HG03457 (cell line): Measurements from ENCODE around the gene ITGA2.

ENCODE experiments used
- ATAC-seq: cut with Tn5 transposase; IDR thresholded peaks from one replicate; pipeline ENCODE4 v1.9.1; 2021; ENCODE audit warnings: moderate number of reproducible peaks; ENCODE audit not compliant: unreplicated experiment

The ITGA2 gene

DNA sequence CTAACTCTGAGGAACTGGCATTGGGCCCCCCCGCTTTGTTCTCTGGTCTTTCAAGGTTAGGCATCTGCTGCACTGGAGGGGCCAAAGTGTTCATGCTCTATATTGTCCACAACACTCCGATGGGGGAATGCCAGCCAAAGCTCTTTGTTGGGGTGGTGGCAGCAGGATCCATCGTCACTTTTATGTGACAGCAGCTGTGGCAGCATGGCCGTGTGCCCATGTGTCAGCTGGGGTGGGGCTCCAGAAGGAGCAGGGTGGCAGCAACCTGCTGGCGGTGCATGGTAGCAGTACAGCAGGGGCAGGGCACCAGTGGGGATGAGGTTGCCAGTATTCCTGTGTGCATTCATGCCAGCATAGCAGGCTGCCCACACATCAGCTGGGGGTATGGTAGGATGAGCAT lies 28.2 kb downstream of the ITGA2 start:
- ATAC-seq: no peak

DNA sequence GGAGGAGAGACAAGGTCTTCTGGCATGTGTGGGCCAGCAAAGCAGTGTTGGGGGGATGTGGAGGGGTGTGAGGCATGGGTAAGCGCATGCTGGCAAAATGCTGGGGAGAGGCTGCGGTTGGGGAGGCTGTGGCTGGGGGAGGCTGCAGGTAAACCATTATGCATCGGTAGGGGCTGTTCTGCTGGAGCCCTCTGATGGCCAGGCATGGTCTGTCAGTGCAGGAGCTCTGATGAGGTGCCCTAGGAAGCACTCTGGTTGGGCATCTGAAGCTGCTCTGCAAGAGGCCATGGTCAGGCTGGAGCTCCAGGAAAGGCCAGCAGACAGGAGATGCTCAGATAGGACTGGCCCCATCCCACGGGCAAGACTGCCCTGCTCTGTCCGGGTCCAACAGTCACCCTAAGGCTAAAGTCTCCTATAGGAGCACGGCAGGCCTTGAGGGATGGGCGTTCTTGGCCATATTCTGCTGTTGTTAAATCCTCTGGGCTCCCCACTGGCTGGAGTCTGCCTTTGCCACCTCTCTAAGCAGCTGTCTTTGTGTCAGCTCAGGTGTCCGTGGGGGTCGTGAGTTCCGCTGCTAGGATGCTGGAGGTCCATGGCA lies 28.7 kb downstream of the ITGA2 start:
- ATAC-seq: no peak

- ATAC-seq: no peak
These were observed 30.2 kb downstream of the ITGA2 start for GRCh38 chr5:53019320-53019719.

- ATAC-seq: no peak
These were observed 33.9 kb downstream of the ITGA2 start for GRCh38 chr5:53022930-53023511.

DNA sequence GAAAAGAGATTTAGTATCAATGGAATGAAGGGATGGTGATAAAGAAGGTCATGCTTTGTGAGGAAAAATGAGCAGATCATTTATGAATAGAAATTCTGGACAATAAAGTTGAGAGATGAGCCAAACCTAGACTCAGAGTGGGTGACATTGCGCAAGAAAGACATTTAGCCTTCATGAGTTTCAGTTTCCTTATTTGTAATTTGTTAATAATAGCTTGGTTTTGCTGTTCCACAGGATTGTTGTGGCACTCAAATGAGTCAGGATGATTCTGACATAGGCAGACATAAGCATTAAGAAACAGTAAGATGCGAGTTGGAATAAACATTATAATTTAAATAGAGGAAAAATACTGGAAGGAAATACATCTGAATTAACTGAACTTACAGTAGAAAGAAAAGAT lies 34.8 kb downstream of the ITGA2 start:
- peak; percentile 78 for ATAC-seq

- no peak for ATAC-seq
These were observed 35.4 kb downstream of the ITGA2 start for GRCh38 chr5:53024535-53024934.

- ATAC-seq: no peak
These were observed 36.3 kb downstream of the ITGA2 start for GRCh38 chr5:53025487-53025886.

DNA sequence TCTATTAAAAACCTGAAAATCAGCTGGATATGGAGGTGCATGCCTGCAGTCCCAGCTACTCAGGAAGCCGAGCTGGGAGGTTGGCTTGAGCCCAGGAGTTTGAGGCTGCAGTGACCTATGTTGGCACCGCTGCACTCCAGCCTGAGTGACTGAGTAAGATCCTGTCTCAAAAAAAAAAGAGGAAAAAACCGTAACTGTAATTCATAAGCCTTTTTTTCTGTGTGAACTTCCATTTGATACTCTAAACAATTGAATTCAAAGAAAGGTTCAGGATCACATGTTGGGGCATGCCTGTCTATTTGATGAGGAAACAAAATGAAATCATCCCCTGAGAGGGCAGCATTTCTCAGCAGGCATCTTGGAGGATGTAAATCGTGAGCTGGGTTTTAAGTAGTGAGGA lies 38.8 kb downstream of the ITGA2 start:
- ATAC-seq: no peak

DNA sequence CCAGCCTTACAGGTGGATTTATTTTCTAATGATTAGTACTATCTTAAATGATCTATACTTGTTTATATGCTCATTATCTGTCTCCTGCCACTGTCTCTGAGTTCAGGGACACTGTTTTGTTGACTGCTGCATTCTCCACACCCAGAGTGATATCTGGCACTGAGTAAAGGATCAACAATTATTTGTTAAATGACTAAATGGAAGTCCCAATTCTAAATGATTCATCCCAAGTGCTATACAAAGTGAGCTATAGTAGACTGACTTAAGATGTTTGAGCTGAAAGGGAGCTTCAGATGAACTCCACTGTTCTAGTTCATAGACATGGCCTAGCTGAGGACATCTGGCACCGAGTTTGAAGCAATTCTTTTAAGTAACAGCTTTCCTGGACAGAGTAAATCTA lies 40.5 kb downstream of the ITGA2 start:
- no peak for ATAC-seq

- no peak for ATAC-seq
These were observed 41.7 kb downstream of the ITGA2 start for GRCh38 chr5:53030893-53031292.

- ATAC-seq: no peak
These were observed 42.5 kb downstream of the ITGA2 start for GRCh38 chr5:53031695-53032096.

DNA sequence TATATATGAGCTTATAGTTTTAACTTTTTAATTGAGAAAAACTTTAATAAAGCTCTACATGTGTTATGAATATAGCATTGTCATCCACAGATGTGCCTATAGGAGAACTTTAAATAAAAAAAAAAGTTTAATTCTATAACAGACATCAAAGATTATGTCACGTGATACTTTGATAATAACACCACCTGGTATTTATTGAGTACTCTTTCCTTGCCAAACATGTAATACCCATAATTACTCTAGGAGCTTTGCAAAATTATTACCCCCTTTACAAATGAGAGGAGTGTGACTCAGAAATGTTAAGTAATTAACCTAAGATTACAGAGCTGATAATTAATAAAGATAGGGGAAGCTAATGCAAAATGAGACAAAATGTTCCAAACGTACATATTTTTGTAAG lies 43.0 kb downstream of the ITGA2 start:
- ATAC-seq: no peak

GRCh38 chr5:53034832-53035231 lies 45.7 kb downstream of the ITGA2 start:
- no peak for ATAC-seq

DNA sequence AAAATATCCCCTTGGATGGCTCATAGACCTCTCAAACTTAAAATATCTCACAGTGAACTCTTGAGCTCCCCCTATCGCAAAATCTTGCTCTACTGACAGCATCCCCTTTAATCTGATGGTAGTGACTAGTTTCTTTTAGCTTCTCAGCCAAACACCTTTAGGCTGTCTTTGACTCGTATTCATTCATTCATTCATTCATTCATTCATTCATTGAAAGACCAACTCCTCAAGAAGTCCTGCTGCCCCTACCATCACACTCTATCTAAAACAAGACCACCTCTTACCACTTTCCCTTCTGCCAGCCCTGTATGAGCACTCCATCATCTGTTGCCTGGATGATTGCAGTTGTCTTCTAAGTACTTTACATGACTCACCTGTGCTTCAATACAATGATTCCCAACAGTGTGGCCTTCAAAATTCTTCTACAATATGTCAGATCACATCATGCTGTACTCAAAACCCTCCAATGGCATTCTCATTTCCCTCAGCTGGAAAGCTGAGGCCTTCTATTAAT lies 46.8 kb downstream of the ITGA2 start:
- no peak for ATAC-seq

- ATAC-seq: no peak
These were observed 48.1 kb downstream of the ITGA2 start for GRCh38 chr5:53037141-53037859.

DNA sequence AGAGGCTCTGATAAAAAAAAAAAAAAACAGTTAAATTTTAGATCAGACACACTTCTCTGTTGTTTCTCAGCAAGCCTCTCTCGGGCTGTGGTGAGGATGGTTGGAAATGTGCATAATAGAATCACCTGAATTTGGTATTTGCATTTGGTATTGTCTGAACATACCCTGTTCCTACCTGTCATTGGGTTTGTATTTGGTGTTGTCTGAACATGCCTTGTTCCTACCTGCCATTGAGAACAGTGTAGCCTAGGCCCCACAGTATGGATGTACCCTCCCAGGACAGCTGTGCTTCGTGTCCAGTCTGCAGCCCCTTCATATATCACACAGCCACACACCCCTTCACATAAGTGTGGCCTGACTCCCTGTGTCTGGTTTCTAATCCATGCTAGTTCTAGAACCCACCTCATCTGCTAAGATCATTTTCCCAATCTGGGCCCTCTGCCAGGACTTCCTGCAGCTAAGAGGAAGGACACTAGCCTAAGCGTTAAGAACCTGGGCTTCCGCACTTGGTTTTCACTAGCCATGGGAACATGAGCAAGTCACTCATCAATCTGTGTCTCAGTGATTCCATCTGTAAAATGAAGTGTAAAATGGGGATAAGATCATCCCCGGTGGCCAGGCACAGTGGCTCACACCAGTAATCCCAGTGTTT lies 49.2 kb downstream of the ITGA2 start:
- no peak for ATAC-seq

DNA sequence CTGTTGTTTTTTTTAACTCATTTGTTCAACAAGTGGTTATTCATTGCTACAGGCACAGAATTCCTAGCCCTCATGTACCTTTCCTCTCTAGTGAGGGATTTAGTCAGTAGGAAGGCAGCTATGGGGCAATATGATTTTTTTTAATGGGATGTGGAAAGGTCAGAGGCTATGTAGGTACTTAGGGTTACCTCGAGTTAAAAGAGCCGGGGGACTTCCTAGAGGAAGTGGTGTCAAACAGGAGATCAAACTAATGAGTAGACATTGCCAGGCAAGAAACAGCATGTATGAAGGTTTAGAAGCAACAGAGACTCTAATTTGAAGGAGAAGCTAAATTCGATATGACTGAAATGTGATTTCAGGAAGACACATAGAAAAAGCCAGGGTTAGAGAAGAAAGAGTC lies 50.7 kb downstream of the ITGA2 start:
- ATAC-seq: no peak

GRCh38 chr5:53041071-53041692 lies 52.0 kb downstream of the ITGA2 start:
- peak; percentile 93 for ATAC-seq

DNA sequence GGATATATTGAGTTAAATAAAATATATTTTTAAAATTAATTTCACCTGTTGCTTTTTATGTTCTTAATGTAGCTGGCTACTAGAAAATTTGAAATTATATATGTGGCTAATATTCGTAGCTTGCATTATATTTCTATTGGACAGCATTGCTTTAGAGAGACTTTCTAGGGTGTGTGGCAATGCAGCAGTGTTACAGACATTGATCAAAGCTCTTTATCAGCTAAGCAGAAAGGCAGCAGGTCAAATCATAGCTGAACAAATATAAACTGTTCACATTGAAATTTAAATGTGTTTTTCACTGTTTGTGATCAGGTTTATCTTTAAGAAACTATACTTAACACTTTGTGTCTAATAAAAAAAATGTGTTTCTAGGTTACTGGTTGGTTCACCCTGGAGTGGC lies 52.6 kb downstream of the ITGA2 start:
- no peak for ATAC-seq

GRCh38 chr5:53045263-53045662 lies 56.1 kb downstream of the ITGA2 start:
- ATAC-seq: no peak

GRCh38 chr5:53048248-53048647 lies 59.1 kb downstream of the ITGA2 start:
- ATAC-seq: no peak
